GM12878 (cell line): Measurements from ENCODE around the gene RPL38. TPM values are rescaled to one million over a fixed set of nuclear protein-coding genes. Genes with fewer than 3 reads are reported as not detected.

ENCODE experiments used
- ATAC-seq: fragments of 200-7000 bp; cut with Tn5 transposase; 3 replicates; pipeline ENCODE4 v1.9.1; 2020; ENCODE audit warnings: mild to moderate bottlenecking, moderate library complexity
- BruUV-seq: library from RNA; stranded (reverse); fragments of 400-500 nt; replicated peaks from 2 replicates; lab custom pipeline; 2021; lab: Mats Ljungman, UMichigan
- CTCF ChIA-PET: fragments of 300-600 bp; sonication (Branson Sonifier 250); formaldehyde crosslinking; extraction: SDS; loops from one replicate; lab custom pipeline; 2021; ENCODE audit warnings: inconsistent platforms; lab: Yijun Ruan, JAX
- POLR2A ChIA-PET: fragments of 350-600 bp; formaldehyde crosslinking; extraction: SDS; loops from one replicate; lab custom pipeline; 2021; ENCODE audit warnings: inconsistent platforms; lab: Charles Lee
- RAD21 ChIA-PET: fragments of 300-600 bp; sonication (Branson Sonifier 250); formaldehyde crosslinking; loops from one replicate; lab custom pipeline; 2023; ENCODE audit warnings: antibody characterized with exemption; ENCODE audit not compliant: unreplicated experiment; lab: Charles Lee
- SMC1A ChIA-PET: fragments of 300-600 bp; sonication (Branson Sonifier 250); formaldehyde crosslinking; loops from one replicate; lab custom pipeline; 2023; ENCODE audit not compliant: unreplicated experiment, uncharacterized antibody; lab: Charles Lee
- DNase-seq: peaks from one replicate; pipeline ENCODE4 v3.0.0-alpha.2; 2011; ENCODE audit warnings: low read depth, low spot score
- FAIRE-seq: peaks from 3 replicates; lab custom pipeline; 2011; peaks lifted over from hg19 to GRCh38; lab: Jason Lieb, UNC
- H2AFZ ChIP-seq: 2 replicates; pipeline ENCODE4 v1.6.0; 2011; ENCODE audit warnings: low read depth, low read length, control low read depth; ENCODE audit not compliant: control insufficient read depth
- H3K27ac ChIP-seq: 2 replicates; pipeline ENCODE4 v1.5.1; 2011; ENCODE audit warnings: control low read depth; ENCODE audit not compliant: control insufficient read depth, insufficient read depth
- H3K27me3 ChIP-seq, 2 experiments: replicated peaks in 1 of 2; 2 replicates each; pipeline versions ENCODE4 v1.6.0 to v1.6.1; 2011; ENCODE audit warnings: low read length in 1 of 2; ENCODE audit not compliant: control insufficient read depth in 2 of 2, insufficient read depth in 2 of 2
- H3K36me3 ChIP-seq, 2 experiments: 2 replicates each; pipeline ENCODE4 v1.5.1; 2011; ENCODE audit warnings: low read length in 1 of 2; ENCODE audit not compliant: control insufficient read depth in 2 of 2, insufficient read depth in 2 of 2
- H3K4me1 ChIP-seq: 2 replicates; pipeline ENCODE4 v1.6.1; 2011; ENCODE audit warnings: mild to moderate bottlenecking, low read length, moderate library complexity, mixed read lengths; ENCODE audit not compliant: control insufficient read depth, insufficient read depth
- H3K4me2 ChIP-seq: 2 replicates; pipeline ENCODE4 v1.6.0; 2011; ENCODE audit warnings: control low read depth; ENCODE audit not compliant: control insufficient read depth, insufficient read depth
- H3K4me3 ChIP-seq: fragments of 200-600 bp; sonication (generic); 2 replicates; pipeline ENCODE4 v1.5.1; 2016
- H3K79me2 ChIP-seq: 2 replicates; pipeline ENCODE4 v1.6.0; 2011; ENCODE audit warnings: low read length; ENCODE audit not compliant: control insufficient read depth, insufficient read depth
- H3K9ac ChIP-seq: 2 replicates; pipeline ENCODE4 v1.8.0; 2011; ENCODE audit warnings: low read length, control low read depth, mixed read lengths; ENCODE audit not compliant: control insufficient read depth, insufficient read depth
- H3K9me3 ChIP-seq: replicated peaks from 3 replicates; pipeline ENCODE4 v1.5.1; 2011; ENCODE audit warnings: mild to moderate bottlenecking, low read length; ENCODE audit not compliant: control insufficient read depth, insufficient read depth
- H4K20me1 ChIP-seq: 2 replicates; pipeline ENCODE4 v1.6.0; 2011; ENCODE audit not compliant: control insufficient read depth, insufficient read depth
- BCL11A ChIP-seq: IDR thresholded peaks from 2 replicates; pipeline ENCODE4 v1.6.1; 2011; ENCODE audit warnings: low read depth, low read length
- CHD1 ChIP-seq: IDR thresholded peaks from 2 replicates; pipeline ENCODE4 v1.6.1; 2012; ENCODE audit warnings: low read depth, low read length, improper control_type of control experiment
- EZH2 ChIP-seq: IDR thresholded peaks from 2 replicates; pipeline ENCODE4 v1.6.1; 2012; ENCODE audit warnings: low read depth, mild to moderate bottlenecking, control low read depth, inconsistent platforms, low read length, borderline replicate concordance; ENCODE audit not compliant: control insufficient read depth
- RFX5 ChIP-seq: IDR thresholded peaks from 2 replicates; pipeline ENCODE4 v1.6.1; 2011; ENCODE audit warnings: low read depth, low read length, improper control_type of control experiment
- RUNX3 ChIP-seq: IDR thresholded peaks from 2 replicates; pipeline ENCODE4 v1.6.1; 2012; ENCODE audit warnings: low read length, inconsistent platforms
- TCF12 ChIP-seq: IDR thresholded peaks from 2 replicates; pipeline ENCODE4 v1.6.1; 2011; ENCODE audit warnings: low read depth, mild to moderate bottlenecking, low read length
- TCF7 ChIP-seq: IDR thresholded peaks from 2 replicates; pipeline ENCODE4 v1.6.1; 2014; ENCODE audit warnings: antibody characterized with exemption, borderline replicate concordance
- ZNF274 ChIP-seq: IDR thresholded peaks from one replicate; pipeline ENCODE4 v1.8.0; 2011; ENCODE audit not compliant: insufficient read length, insufficient read depth
- ZNF622 ChIP-seq: fragments of 450-650 bp; IDR thresholded peaks from 2 replicates; pipeline ENCODE4 v1.6.1; 2017; ENCODE audit warnings: mild to moderate bottlenecking, inconsistent platforms
- WGBS: methylation state at CpG from one replicate; pipeline ENCODE4 v1.1.6; 2016; ENCODE audit warnings: low lambda C conversion rate; ENCODE audit not compliant: insufficient replicate concordance, insufficient coverage; ENCODE audit errors: missing lambda C conversion rate; 5-methylcytosine and 5-hydroxymethylcytosine counted together
- in situ Hi-C: fragments of 300-500 bp; cut with MboI; formaldehyde crosslinking; loops from 9 replicates; pipeline ENCODE4 v1.14.3; 2018; ENCODE audit warnings: mixed read lengths
- intact Hi-C: fragments of 100-400 bp; cut with micrococcal nuclease; formaldehyde crosslinking; loops from one replicate; pipeline ENCODE4 v1.14.2; 2022; ENCODE audit not compliant: unreplicated experiment
- polyA plus RNA-seq, 11 experiments: library from polyadenylated mRNA; depleted of rRNA in 4 of 11; unstranded in 6 of 11; stranded (reverse) in 5 of 11; fragments of >200 nt; fragmentation: Nextera tagmentation in 4 of 11; fragmentation: Illumina TruSeq in 1 of 11; extraction: Ambion mirVana in 4 of 11; extraction: Trizol in 1 of 11; gene quantifications; 1 replicate in 1 of 11; 2 replicates in 10 of 11; pipeline versions ENCODE4 v1.2.1 to v1.2.3, GENCODE V29; 2011 to 2016; ENCODE audit warnings: inconsistent platforms in 2 of 11, missing spikeins in 2 of 11, low read depth in 1 of 11
- total RNA-seq, 4 experiments: library from RNA; depleted of rRNA in 3 of 4; stranded (reverse); fragments of >200 nt in 3 of 4; fragmentation: Illumina TruSeq in 1 of 4; extraction: Trizol in 1 of 4; gene quantifications; 2 replicates each; pipeline versions ENCODE4 v1.2.1 to v1.2.3, GENCODE V29; 2013 to 2021
- TF ChIP-seq, protein P1 (sequence below): fragments of 450-650 bp; formaldehyde crosslinking; IDR thresholded peaks from 2 replicates; pipeline ENCODE4 v1.4.0; 2020; ENCODE audit warnings: mild to moderate bottlenecking, moderate library complexity
- TF ChIP-seq, protein P2 (sequence below): fragments of 450-650 bp; IDR thresholded peaks from 2 replicates; pipeline ENCODE4 v1.6.1; 2017; ENCODE audit warnings: low read depth, mild to moderate bottlenecking, moderate library complexity

The RPL38 gene
- total and polyA plus RNA-seq, 10 of the 15 experiments (the other 5 are each of a cell fraction or from before 2014, with no cell fraction given): 1,318 to 4,938 (median 2,673) TPM

DNA sequence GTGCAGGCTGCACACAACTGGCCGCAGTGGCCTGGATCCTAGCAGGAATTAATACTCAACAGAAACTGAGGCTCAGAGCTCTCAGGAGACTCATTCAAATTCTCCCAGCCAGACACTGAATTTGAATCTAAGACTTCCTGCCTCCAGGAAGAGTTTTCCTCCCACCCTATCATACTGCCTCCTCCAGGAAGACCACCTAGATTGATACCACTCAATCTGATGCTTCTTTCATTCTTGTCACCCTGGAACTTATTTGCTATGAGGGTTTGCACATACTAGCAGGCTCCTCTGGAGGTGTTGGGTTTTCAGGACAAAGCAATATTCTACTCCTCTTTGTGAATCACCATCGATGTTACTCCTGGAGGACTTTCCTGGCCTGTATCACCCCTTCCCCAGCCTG lies 5.7 kb upstream of the RPL38 start:
- Histone ChIP-seq H3K9ac (no peak overlapping the region), H3K4me1 (peaks cover 8% of the 10 kb centered on the region), H3K79me2 (no peaks in the 10 kb centered on the region), H4K20me1 (no peaks in the 10 kb centered on the region), H3K27me3 (peaks cover 3 to 7% of the 10 kb centered on the region in 2 experiments), H3K9me3 (no peaks in the 10 kb centered on the region), H3K4me2 (no peak overlapping the region), H2AFZ (no peak overlapping the region), H3K4me3 (no peak overlapping the region), H3K36me3 (no peaks in the 10 kb centered on the region), H3K27ac (no peak overlapping the region)
- DNase-seq (no peak), ATAC-seq (no peak), FAIRE-seq (no peak)
- RAD21 ChIA-PET: no interaction called here
- in situ Hi-C loops: loop anchor here (5.0 to 10.0 kb wide), 2 partner anchors 34 to 923 kb away; no protein-coding TSS in a partner anchor
- intact Hi-C loops: loop anchor here (2.0 kb wide), 1 partner anchor 107 kb away; no protein-coding TSS in a partner anchor
- CTCF ChIA-PET: interaction anchor here (1.0 to 6.7 kb wide), 2 partner anchors 18 to 108 kb away, joined by 3 to 68 read pairs; no protein-coding TSS in a partner anchor
- no TSS peak for BruUV-seq
- WGBS: 70% methylated on average over 2 of the region's 2 CpGs
- TF ChIP-seq CHD1 (no peak), ZNF622 (no peak), BCL11A (no peak), ZNF274 (no peak), EZH2 (no peak), RUNX3 (no peak), TCF7 (no peak), TCF12 (no peak), RFX5 (no peak)
- TF ChIP-seq, protein P1, sequence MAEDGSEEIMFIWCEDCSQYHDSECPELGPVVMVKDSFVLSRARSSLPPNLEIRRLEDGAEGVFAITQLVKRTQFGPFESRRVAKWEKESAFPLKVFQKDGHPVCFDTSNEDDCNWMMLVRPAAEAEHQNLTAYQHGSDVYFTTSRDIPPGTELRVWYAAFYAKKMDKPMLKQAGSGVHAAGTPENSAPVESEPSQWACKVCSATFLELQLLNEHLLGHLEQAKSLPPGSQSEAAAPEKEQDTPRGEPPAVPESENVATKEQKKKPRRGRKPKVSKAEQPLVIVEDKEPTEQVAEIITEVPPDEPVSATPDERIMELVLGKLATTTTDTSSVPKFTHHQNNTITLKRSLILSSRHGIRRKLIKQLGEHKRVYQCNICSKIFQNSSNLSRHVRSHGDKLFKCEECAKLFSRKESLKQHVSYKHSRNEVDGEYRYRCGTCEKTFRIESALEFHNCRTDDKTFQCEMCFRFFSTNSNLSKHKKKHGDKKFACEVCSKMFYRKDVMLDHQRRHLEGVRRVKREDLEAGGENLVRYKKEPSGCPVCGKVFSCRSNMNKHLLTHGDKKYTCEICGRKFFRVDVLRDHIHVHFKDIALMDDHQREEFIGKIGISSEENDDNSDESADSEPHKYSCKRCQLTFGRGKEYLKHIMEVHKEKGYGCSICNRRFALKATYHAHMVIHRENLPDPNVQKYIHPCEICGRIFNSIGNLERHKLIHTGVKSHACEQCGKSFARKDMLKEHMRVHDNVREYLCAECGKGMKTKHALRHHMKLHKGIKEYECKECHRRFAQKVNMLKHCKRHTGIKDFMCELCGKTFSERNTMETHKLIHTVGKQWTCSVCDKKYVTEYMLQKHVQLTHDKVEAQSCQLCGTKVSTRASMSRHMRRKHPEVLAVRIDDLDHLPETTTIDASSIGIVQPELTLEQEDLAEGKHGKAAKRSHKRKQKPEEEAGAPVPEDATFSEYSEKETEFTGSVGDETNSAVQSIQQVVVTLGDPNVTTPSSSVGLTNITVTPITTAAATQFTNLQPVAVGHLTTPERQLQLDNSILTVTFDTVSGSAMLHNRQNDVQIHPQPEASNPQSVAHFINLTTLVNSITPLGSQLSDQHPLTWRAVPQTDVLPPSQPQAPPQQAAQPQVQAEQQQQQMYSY (CRISPR knock-in tag): no peak
- TF ChIP-seq, protein P2, sequence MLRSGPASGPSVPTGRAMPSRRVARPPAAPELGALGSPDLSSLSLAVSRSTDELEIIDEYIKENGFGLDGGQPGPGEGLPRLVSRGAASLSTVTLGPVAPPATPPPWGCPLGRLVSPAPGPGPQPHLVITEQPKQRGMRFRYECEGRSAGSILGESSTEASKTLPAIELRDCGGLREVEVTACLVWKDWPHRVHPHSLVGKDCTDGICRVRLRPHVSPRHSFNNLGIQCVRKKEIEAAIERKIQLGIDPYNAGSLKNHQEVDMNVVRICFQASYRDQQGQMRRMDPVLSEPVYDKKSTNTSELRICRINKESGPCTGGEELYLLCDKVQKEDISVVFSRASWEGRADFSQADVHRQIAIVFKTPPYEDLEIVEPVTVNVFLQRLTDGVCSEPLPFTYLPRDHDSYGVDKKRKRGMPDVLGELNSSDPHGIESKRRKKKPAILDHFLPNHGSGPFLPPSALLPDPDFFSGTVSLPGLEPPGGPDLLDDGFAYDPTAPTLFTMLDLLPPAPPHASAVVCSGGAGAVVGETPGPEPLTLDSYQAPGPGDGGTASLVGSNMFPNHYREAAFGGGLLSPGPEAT: no peak
- SMC1A ChIA-PET: no interaction called here
- POLR2A ChIA-PET: no interaction called here
